Bronchial epithelial cell (primary cell): ENCODE measurements around the gene ACIN1. TPM values are rescaled to one million over a fixed set of nuclear protein-coding genes. Genes with fewer than 3 reads are reported as not detected.

ENCODE experiments used
- DNase-seq: peaks from one replicate; pipeline ENCODE4 v3.0.0-alpha.2; 2010; ENCODE audit warnings: low read depth
- FAIRE-seq: peaks from 2 replicates; lab custom pipeline; 2011; peaks lifted over from hg19 to GRCh38; lab: Jason Lieb, UNC
- H3K27me3 ChIP-seq: 2 replicates; pipeline ENCODE4 v1.5.1; 2011; ENCODE audit warnings: low read length; ENCODE audit not compliant: control insufficient read depth, insufficient read depth
- H3K36me3 ChIP-seq: 2 replicates; pipeline ENCODE4 v1.5.1; 2011; ENCODE audit warnings: low read length; ENCODE audit not compliant: control insufficient read depth, insufficient read depth
- H3K4me3 ChIP-seq: 2 replicates; pipeline ENCODE4 v1.5.1; 2011; ENCODE audit warnings: mild to moderate bottlenecking, low read depth, low read length, control low read depth
- CTCF ChIP-seq: IDR thresholded peaks from 2 replicates; pipeline ENCODE4 v1.5.1; 2011; ENCODE audit warnings: mild to moderate bottlenecking, moderate library complexity, low read length, control low read depth, inconsistent platforms; ENCODE audit not compliant: insufficient read depth, severe bottlenecking
- total RNA-seq: library from RNA; depleted of rRNA; stranded (reverse); fragments of >200 nt; gene quantifications from 2 replicates; pipeline ENCODE4 v1.2.1, GENCODE V29; 2014

The ACIN1 gene
- total RNA-seq, 1 donor from 2014 or later, result 45.5 TPM

GRCh38 chr14:23126548-23127278 lies 31.8 kb upstream of the ACIN1 start:
- Histone ChIP-seq H3K36me3 (peaks cover 2% of the 10 kb centered on the region), H3K4me3 (no peak overlapping the region), H3K27me3 (no peaks in the 10 kb centered on the region)
- no peak for FAIRE-seq
- no peak for DNase-seq
- TF ChIP-seq CTCF, result no peak

- no peak for FAIRE-seq
- TF ChIP-seq CTCF, result no peak
- Histone ChIP-seq H3K27me3 (no peaks in the 10 kb centered on the region), H3K4me3 (no peak overlapping the region), H3K36me3 (peaks cover 2% of the 10 kb centered on the region)
- no peak for DNase-seq
Observed at GRCh38 chr14:23125933-23126524, 31.1 kb upstream of the ACIN1 start.

DNA sequence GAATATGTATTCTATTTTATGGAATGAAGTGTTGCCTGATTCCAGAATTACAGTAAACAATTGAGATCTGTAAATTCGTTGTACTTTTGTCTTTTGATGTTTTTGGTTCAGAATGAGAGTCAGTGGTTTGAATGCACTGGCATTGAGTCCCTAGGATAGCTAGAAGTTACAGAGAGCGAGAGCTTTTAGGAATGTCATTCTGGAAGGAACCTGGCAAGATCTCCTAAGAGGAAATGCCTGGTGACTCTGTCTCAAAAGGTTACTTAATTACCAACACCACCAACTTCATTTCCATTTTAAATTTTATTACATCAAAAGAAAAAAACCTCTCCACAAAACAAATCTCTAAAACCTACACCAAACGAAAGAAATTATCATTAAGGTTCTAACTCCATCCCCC lies 30.1 kb upstream of the ACIN1 start:
- H3K36me3 ChIP-seq, result peaks cover 2% of the 10 kb centered on the region
- FAIRE-seq (no peak), DNase-seq (no peak)
- no peaks in the 10 kb centered on the region for H3K27me3 ChIP-seq
- no peak overlapping the region for H3K4me3 ChIP-seq
- TF ChIP-seq CTCF, result no peak

GRCh38 chr14:23124337-23124954 lies 29.5 kb upstream of the ACIN1 start:
- H3K27me3 ChIP-seq, result no peaks in the 10 kb centered on the region
- no peak for FAIRE-seq
- TF ChIP-seq CTCF, result no peak
- no peak overlapping the region for H3K4me3 ChIP-seq
- H3K36me3 ChIP-seq, result peaks cover 2% of the 10 kb centered on the region
- DNase-seq, result no peak

DNA sequence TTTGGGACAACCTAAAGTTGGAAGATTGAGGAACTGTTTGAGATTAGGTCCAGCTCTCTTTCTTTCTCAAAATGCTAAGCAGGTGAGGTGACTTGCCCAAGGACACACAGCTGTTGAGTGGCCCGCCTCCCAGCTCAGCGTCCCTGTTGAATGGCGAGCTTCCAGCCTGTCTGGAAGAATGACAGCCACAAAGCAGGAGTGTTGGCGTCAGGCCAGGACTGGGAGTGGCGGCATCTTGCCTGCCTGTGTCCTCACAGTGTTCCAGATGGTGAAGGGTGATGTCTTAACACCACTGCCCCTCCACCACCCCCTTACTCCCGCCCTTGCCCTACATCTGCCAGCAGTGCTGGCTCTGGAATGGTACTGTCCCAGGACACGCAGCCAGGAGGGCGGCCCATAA lies 28.5 kb upstream of the ACIN1 start:
- DNase-seq (peak; percentile 23), FAIRE-seq (no peak)
- H3K36me3 ChIP-seq, result peaks cover 2% of the 10 kb centered on the region
- no peak for TF ChIP-seq CTCF
- H3K4me3 ChIP-seq, result no peak overlapping the region
- no peaks in the 10 kb centered on the region for H3K27me3 ChIP-seq
